Anterior cingulate cortex (tissue), 58 donors: ENCODE data around the gene SKOR1.

Experiments
- DNase-seq, 58 donors: peaks; one replicate each; lab custom pipeline; 2025; lab: John Stamatoyannopoulos, UW

SKOR1 gene

GRCh38 chr15:67824976-67825880 lies at the start of gene SKOR1:
Gene SKOR1, plus strand, starts transcription at chr15:67825509. Its CDS starts 94 bp downstream, at chr15:67825603.
- DNase-seq: no peak

- no peak for DNase-seq
Observed at GRCh38 chr15:67775998-67776397, 49.3 kb upstream of the SKOR1 start.

GRCh38 chr15:67776600-67776999 lies 48.7 kb upstream of the SKOR1 start:
- no peak for DNase-seq

- DNase-seq: no peak
Observed at GRCh38 chr15:67777071-67777470, 48.2 kb upstream of the SKOR1 start.

- DNase-seq: no peak
Observed at GRCh38 chr15:67777773-67778172, 47.5 kb upstream of the SKOR1 start.

- DNase-seq: no peak
Observed at GRCh38 chr15:67778968-67779548, 46.3 kb upstream of the SKOR1 start.

GRCh38 chr15:67779549-67780111 lies 45.7 kb upstream of the SKOR1 start:
- DNase-seq: no peak

- DNase-seq: no peak
Observed at GRCh38 chr15:67781061-67781460, 44.2 kb upstream of the SKOR1 start.

GRCh38 chr15:67781907-67782690 lies 43.2 kb upstream of the SKOR1 start:
- no peak for DNase-seq

GRCh38 chr15:67782691-67782991 lies 42.7 kb upstream of the SKOR1 start:
- DNase-seq: no peak

- no peak for DNase-seq
Observed at GRCh38 chr15:67783303-67783702, 42.0 kb upstream of the SKOR1 start.

- no peak for DNase-seq
Observed at GRCh38 chr15:67784090-67784781, 41.1 kb upstream of the SKOR1 start.

- DNase-seq: no peak
Observed at GRCh38 chr15:67784856-67785430, 40.4 kb upstream of the SKOR1 start.

GRCh38 chr15:67785431-67785830 lies 39.9 kb upstream of the SKOR1 start:
- no peak for DNase-seq

- no peak for DNase-seq
Observed at GRCh38 chr15:67786646-67787045, 38.7 kb upstream of the SKOR1 start.

GRCh38 chr15:67788986-67789385 lies 36.3 kb upstream of the SKOR1 start:
- no peak for DNase-seq

GRCh38 chr15:67790610-67791319 lies 34.5 kb upstream of the SKOR1 start:
- no peak for DNase-seq

GRCh38 chr15:67792250-67792942 lies 32.9 kb upstream of the SKOR1 start:
- no peak for DNase-seq
